GM12875 (cell line): ENCODE results near the gene C20orf144.

ENCODE experiments used
- H3K4me3 ChIP-seq: one replicate; pipeline ENCODE4 v1.5.1; 2011; ENCODE audit warnings: low read depth, low read length, control low read depth
- TF ChIP-seq, protein P1 (sequence below): IDR thresholded peaks from 2 replicates; pipeline ENCODE4 v1.5.1; 2011; ENCODE audit warnings: low read depth, mild to moderate bottlenecking, control low read depth, inconsistent platforms, low read length, moderate library complexity, borderline replicate concordance; ENCODE audit not compliant: insufficient read depth

The C20orf144 gene

DNA sequence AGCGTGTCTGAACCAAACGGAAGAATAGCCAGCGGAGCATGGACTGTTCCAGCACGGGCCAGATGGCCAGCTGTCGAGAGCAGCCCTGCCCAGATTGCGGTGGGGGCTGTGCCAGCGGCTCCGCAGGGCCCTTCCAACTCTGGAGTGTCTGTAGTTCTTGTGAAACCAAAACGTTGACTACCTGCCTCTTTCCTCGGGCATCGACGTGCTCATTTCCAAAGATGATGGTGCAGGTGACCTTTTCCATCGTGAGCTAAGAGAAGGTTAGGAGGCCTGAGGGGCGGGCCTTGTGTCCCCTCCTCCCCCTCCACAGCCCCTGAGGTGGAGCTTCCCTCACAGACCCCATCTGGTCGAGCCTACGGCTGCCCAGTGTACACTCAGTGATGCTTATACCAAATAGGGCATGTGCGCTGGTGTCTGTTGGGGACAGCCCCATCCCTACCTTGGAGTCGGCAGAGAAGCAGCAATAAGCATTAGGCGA is 12.9 kb upstream of the C20orf144 start:
- TF ChIP-seq, protein P1, sequence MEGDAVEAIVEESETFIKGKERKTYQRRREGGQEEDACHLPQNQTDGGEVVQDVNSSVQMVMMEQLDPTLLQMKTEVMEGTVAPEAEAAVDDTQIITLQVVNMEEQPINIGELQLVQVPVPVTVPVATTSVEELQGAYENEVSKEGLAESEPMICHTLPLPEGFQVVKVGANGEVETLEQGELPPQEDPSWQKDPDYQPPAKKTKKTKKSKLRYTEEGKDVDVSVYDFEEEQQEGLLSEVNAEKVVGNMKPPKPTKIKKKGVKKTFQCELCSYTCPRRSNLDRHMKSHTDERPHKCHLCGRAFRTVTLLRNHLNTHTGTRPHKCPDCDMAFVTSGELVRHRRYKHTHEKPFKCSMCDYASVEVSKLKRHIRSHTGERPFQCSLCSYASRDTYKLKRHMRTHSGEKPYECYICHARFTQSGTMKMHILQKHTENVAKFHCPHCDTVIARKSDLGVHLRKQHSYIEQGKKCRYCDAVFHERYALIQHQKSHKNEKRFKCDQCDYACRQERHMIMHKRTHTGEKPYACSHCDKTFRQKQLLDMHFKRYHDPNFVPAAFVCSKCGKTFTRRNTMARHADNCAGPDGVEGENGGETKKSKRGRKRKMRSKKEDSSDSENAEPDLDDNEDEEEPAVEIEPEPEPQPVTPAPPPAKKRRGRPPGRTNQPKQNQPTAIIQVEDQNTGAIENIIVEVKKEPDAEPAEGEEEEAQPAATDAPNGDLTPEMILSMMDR: no peak
- H3K4me3 ChIP-seq: no peak overlapping the region

DNA sequence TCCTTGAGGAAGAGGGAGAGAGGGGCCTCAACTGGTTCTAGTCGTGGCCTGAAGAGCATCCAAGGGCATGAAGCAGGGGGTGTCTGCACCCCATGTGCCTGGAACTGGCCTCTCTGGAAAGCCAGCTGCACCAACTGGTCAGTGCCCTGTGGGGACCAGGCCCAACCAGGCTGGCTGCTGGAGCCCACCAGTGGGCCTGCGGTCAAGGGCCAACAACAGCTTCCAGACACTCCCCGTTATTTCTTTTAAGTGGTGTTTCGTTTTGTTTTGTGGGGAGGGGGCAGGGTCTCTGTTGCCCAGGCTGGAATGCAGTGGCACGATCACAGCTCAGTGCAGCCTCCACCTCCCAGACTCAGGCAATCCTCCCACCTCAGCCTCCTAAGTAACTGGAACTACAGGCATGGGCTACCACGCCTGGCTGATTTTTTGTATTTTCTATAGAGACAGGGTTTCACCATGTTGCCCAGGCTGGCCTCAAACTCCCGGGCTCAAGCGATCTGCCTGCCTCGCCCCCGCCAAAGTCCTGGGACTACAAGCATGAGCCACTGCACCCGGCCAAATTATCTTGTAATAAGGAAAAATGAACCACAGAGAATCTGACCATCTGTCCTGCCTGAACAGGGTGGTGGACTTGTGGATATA is 11.9 kb upstream of the C20orf144 start:
- H3K4me3 ChIP-seq: no peak overlapping the region
- TF ChIP-seq, protein P1: no peak

DNA sequence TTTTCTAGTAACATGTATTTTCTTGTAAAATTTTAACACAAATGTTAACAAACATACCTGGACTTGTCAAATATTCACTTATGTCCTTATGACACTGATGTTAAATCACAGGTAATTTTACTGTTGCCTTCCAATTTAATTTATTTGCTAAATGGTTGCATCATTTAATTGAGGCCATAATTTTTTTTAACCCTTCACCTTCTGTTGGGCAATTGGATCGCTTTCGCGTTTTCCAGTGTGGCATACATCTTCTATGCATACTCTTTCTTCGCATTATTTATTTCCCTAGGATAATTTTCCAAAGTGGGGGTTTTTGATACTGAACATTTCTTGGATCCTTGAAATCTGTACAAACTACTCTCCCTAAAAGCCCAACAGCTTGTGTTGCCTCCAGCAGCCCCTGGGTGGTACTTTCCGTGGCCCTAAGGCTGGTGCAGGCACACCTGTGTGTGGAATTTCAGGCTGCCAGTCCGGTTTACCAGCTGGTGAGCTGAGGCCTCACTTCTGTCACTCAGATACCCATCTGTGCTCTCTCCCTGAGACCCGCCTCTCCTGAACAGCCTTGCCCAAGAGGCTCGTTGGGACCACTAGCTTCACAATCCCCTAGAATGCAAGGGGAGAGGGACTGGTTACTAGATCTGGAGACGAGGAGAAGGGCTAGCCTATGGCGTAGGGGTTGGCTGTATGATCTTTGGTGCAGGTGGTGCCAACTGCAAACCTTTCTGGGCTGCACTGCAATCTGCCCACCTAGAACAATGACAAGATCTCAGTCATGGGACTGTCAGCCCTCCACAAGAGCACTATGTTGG is 11.2 kb upstream of the C20orf144 start:
- TF ChIP-seq, protein P1: no peak
- H3K4me3 ChIP-seq: no peak overlapping the region

DNA sequence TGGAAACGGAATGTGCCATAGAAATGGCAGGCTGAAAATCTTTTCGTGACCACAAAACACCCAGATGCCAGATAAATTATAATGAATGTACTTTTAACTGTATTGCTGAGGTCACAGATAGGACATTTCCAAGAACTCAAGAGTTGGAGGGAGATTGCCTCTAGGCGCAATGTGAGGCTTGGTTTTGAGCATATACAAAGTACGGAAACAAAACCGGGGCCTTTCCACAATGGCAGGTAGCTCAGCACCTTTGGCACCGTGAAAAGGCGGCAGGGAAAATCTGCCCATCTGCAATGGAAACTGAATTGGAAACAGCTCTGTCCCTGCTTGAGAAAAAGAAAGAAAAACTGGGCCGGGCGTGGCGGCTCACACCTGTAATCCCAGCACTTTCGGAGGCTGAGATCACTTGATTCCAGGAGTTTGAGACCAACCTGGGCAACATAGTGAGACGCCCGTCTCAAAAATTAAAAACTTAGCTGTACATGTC is 10.5 kb upstream of the C20orf144 start:
- TF ChIP-seq, protein P1: no peak
- no peak overlapping the region for H3K4me3 ChIP-seq

DNA sequence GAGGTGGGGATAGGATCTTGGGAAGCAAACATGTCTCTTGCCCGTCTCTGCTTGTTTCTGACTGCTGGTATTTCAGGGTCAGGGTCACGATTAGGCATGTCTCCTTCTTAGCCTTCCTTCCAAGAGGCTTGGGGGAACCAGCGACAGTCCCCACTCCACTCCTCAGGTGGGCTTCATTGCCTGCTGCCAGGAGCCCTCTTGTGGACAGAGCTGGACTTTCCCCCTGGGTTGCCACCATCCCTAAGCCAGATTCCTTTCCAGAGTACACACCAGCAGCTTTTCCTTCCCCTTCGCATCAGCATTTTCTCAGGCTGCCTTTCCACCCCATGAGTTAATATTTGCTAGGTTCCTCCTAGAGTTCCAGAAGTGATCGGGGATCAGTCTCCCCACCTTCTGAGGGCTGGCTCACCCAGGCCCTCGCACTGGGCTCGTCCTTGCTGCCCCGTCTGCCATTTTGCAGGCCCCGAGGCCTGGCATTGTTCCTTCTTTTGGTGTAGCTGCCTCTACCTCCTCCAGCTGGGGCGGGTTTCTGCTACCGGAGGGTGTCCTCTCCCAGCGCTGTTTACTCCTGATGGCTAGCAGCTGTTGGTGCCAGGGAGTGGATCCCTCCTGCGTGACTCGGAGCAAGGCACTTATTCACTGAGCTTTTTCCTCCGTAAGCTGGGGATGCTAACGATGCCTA is 8.8 kb upstream of the C20orf144 start:
- TF ChIP-seq, protein P1: peak; percentile 88
- no peak overlapping the region for H3K4me3 ChIP-seq

DNA sequence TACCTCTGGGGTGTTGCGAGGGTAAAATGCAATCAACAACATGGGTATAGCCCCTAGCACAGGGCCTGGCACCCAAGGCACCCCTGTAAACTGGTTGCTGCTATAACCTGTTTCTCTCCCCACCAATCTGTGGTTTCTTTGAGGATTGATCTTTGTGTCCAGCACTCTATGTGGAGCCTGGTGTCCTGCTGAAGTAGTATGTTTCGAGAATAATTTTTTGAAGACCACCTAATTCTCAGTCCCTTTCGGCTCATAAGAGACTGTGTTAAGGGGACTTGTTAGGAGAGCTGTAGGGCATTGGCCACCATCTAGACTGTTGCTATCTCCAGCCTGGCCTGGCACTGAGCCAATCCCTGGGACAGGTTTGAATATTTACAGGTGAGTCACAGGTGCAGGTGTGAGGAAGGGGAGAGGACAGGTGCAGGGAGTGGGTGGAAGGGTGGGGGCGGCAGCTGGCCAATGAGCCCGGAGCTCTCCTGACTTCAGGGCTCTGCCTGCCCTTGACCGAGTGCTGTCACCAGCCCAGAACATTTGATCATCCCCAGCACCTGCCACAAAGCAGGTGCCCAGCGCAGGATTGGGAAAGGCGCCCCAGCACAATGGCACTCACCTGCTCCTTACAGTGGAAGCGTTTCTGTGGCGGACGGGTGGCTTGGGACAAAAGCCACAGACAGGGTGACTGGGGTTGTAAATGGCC is 8.1 kb upstream of the C20orf144 start:
- H3K4me3 ChIP-seq: no peak overlapping the region
- TF ChIP-seq, protein P1: no peak
